ENCODE data around the gene NCAPH2. TPM values are rescaled to one million over a fixed set of nuclear protein-coding genes. Genes with fewer than 3 reads are reported as not detected.

The NCAPH2 gene
- total and polyA plus RNA-seq, 2 experiments from 2014 or later: 28.6 to 61.0 TPM

GRCh38 chr22:50563413-50564160, 55.6 kb downstream of the NCAPH2 start:
- H3K36me3 ChIP-seq (ENCODE audit: low read depth): no peaks in the 10 kb centered on the region
- DNase-seq: peak; percentile 17
- peak overlapping the region; percentile 90 for H3K4me2 ChIP-seq (ENCODE audit: unreplicated experiment)
- H3K9me2 ChIP-seq (ENCODE audit: insufficient read depth): no peaks in the 10 kb centered on the region
- no peaks in the 10 kb centered on the region for H3K9me3 ChIP-seq (ENCODE audit: low read depth)
- H3K9ac ChIP-seq: peak overlapping the region; percentile 54
- H3K27me3 ChIP-seq (replicated peaks; ENCODE audit: insufficient read depth): no peaks in the 10 kb centered on the region
- WGBS, 2 experiments (ENCODE audit: low coverage in 1 of 2, low lambda C conversion rate in 2 of 2, missing lambda C conversion rate in 2 of 2): 17 to 25% methylated on average over 17 of the region's 17 CpGs
- peak overlapping the region; percentile 80 for H3K4me3 ChIP-seq
- no peaks in the 10 kb centered on the region for H4K20me1 ChIP-seq (ENCODE audit: insufficient read depth)
- peak overlapping the region; percentile 95 for H2AFZ ChIP-seq
- H3K27ac ChIP-seq: no peak overlapping the region
- H3K79me2 ChIP-seq (ENCODE audit: insufficient read depth): no peaks in the 10 kb centered on the region
- no peak for TF ChIP-seq EZH2phosphoT487 (IDR thresholded peaks at IDR 0.05; ENCODE audit: insufficient read depth, low read depth)
- no peak for TF ChIP-seq EZH2 (IDR thresholded peaks at IDR 0.05; ENCODE audit: insufficient read depth, poor library complexity, severe bottlenecking)
- no peaks in the 10 kb centered on the region for H3F3A ChIP-seq (ENCODE audit: insufficient read depth)
- no peaks in the 10 kb centered on the region for H3K4me1 ChIP-seq (ENCODE audit: insufficient read depth)
- in situ Hi-C loops (cut with MboI): no loop called here

- H3K27me3 ChIP-seq (replicated peaks; ENCODE audit: insufficient read depth): no peaks in the 10 kb centered on the region
- DNase-seq: no peak
- no peaks in the 10 kb centered on the region for H3K4me1 ChIP-seq (ENCODE audit: insufficient read depth)
- no peak for TF ChIP-seq EZH2 (IDR thresholded peaks at IDR 0.05; ENCODE audit: insufficient read depth, poor library complexity, severe bottlenecking)
- no peak for TF ChIP-seq EZH2phosphoT487 (IDR thresholded peaks at IDR 0.05; ENCODE audit: insufficient read depth, low read depth)
- H3K9me2 ChIP-seq (ENCODE audit: insufficient read depth): no peaks in the 10 kb centered on the region
- in situ Hi-C loops (cut with MboI): no loop called here
- H3K36me3 ChIP-seq (ENCODE audit: low read depth): no peaks in the 10 kb centered on the region
- no peaks in the 10 kb centered on the region for H3F3A ChIP-seq (ENCODE audit: insufficient read depth)
- no peaks in the 10 kb centered on the region for H3K9me3 ChIP-seq (ENCODE audit: low read depth)
- H3K4me2 ChIP-seq (ENCODE audit: unreplicated experiment): no peak overlapping the region
- no peak overlapping the region for H3K4me3 ChIP-seq
- no peaks in the 10 kb centered on the region for H3K79me2 ChIP-seq (ENCODE audit: insufficient read depth)
- H4K20me1 ChIP-seq (ENCODE audit: insufficient read depth): no peaks in the 10 kb centered on the region
- no peak overlapping the region for H2AFZ ChIP-seq
- 88% methylated on average over 11 of the region's 11 CpGs for WGBS, 2 experiments (ENCODE audit: low coverage in 1 of 2, low lambda C conversion rate in 2 of 2, missing lambda C conversion rate in 2 of 2)
- no peak overlapping the region for H3K27ac ChIP-seq
- H3K9ac ChIP-seq: no peak overlapping the region
Observed at GRCh38 chr22:50564289-50564688, 56.3 kb downstream of the NCAPH2 start.

DNA sequence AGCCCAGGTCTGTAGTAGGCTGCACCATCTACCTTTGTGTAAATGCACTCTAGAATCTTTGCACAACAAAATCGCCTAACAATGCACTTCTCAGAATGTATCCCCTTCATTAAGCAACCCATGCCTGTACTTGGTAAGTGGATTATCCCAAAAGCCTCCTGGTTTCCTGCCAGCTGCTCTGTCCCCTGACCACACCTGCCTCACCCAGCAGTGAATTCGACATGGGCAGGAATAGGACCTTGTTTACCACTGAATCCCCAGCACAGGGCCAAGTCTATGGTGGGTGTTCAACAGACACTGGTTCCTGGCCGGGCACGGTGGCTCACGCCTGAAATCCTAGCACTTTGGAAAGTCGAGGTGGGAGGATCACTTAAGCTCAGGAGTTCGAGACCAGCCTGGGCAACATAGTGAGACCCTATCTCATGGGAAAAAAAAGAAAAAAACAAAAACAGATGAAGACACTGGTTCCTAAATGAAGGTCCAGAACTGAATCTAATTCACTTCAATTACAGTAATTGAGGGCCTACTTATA, 59.8 kb downstream of the NCAPH2 start:
- H3K27me3 ChIP-seq (replicated peaks; ENCODE audit: insufficient read depth): no peaks in the 10 kb centered on the region
- H4K20me1 ChIP-seq (ENCODE audit: insufficient read depth): no peaks in the 10 kb centered on the region
- H3K79me2 ChIP-seq (ENCODE audit: insufficient read depth): no peaks in the 10 kb centered on the region
- no peaks in the 10 kb centered on the region for H3K4me1 ChIP-seq (ENCODE audit: insufficient read depth)
- WGBS, 2 experiments (ENCODE audit: low coverage in 1 of 2, low lambda C conversion rate in 2 of 2, missing lambda C conversion rate in 2 of 2): 85% methylated on average over 7 of the region's 7 CpGs
- in situ Hi-C loops (cut with MboI): no loop called here
- TF ChIP-seq EZH2 (IDR thresholded peaks at IDR 0.05; ENCODE audit: insufficient read depth, poor library complexity, severe bottlenecking): no peak
- TF ChIP-seq EZH2phosphoT487 (IDR thresholded peaks at IDR 0.05; ENCODE audit: insufficient read depth, low read depth): no peak
- no peak for DNase-seq
- no peak overlapping the region for H3K9ac ChIP-seq
- H3K9me3 ChIP-seq (ENCODE audit: low read depth): no peaks in the 10 kb centered on the region
- no peak overlapping the region for H2AFZ ChIP-seq
- H3K4me3 ChIP-seq: no peak overlapping the region
- H3K9me2 ChIP-seq (ENCODE audit: insufficient read depth): no peaks in the 10 kb centered on the region
- H3K27ac ChIP-seq: no peak overlapping the region
- H3F3A ChIP-seq (ENCODE audit: insufficient read depth): no peaks in the 10 kb centered on the region
- H3K4me2 ChIP-seq (ENCODE audit: unreplicated experiment): no peak overlapping the region
- H3K36me3 ChIP-seq (ENCODE audit: low read depth): no peaks in the 10 kb centered on the region

DNA sequence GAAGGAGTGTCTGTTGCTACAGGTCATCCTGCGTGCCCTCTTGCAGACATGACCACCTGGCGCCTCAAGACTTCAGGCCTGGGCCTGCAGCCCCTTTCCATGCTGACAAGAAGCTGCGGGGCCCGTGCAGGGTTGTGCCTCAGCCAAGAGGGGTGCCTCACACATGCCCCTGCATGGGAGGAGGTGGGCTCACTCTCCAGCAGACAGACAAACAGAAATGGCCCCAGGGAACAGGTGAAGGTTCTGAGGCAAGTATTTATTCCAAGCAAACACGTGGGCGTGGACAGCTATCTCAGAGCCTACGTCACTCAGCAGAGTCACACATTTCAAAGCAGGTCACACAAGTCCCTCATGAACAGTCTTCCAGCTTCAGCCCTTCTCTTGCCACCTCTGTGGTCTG, 60.6 kb downstream of the NCAPH2 start:
- no peaks in the 10 kb centered on the region for H3K36me3 ChIP-seq (ENCODE audit: low read depth)
- H3K4me1 ChIP-seq (ENCODE audit: insufficient read depth): no peaks in the 10 kb centered on the region
- no peaks in the 10 kb centered on the region for H3K79me2 ChIP-seq (ENCODE audit: insufficient read depth)
- H2AFZ ChIP-seq: no peak overlapping the region
- TF ChIP-seq EZH2 (IDR thresholded peaks at IDR 0.05; ENCODE audit: insufficient read depth, poor library complexity, severe bottlenecking) (no peak), EZH2phosphoT487 (IDR thresholded peaks at IDR 0.05; ENCODE audit: insufficient read depth, low read depth) (no peak)
- no peaks in the 10 kb centered on the region for H3K27me3 ChIP-seq (replicated peaks; ENCODE audit: insufficient read depth)
- no peak overlapping the region for H3K4me2 ChIP-seq (ENCODE audit: unreplicated experiment)
- no peak overlapping the region for H3K27ac ChIP-seq
- H3K9ac ChIP-seq: no peak overlapping the region
- H3K9me2 ChIP-seq (ENCODE audit: insufficient read depth): no peaks in the 10 kb centered on the region
- in situ Hi-C loops (cut with MboI): no loop called here
- H3F3A ChIP-seq (ENCODE audit: insufficient read depth): no peaks in the 10 kb centered on the region
- no peaks in the 10 kb centered on the region for H3K9me3 ChIP-seq (ENCODE audit: low read depth)
- whole genome bisulfite sequencing, 2 experiments (ENCODE audit: low coverage in 1 of 2, low lambda C conversion rate in 2 of 2, missing lambda C conversion rate in 2 of 2): 81 to 88% methylated on average over 7 of the region's 7 CpGs
- no peaks in the 10 kb centered on the region for H4K20me1 ChIP-seq (ENCODE audit: insufficient read depth)
- DNase-seq: no peak
- H3K4me3 ChIP-seq: no peak overlapping the region

Measured in GM23248 (cell line).